HG03575 (cell line): ENCODE measurements around the gene TPCN1.
A peak's percentile ranks its signal among the peaks of the same experiment; 100 is the strongest.

ENCODE experiments used
- ATAC-seq: cut with Tn5 transposase; IDR thresholded peaks from one replicate; pipeline ENCODE4 v1.9.1; 2021; ENCODE audit not compliant: unreplicated experiment, insufficient number of reproducible peaks, low FRiP score; ENCODE audit errors: extremely low read depth

TPCN1 gene

GRCh38 chr12:113220593-113221180 is 577 bp upstream of the TPCN1 start:
- ATAC-seq, result no peak

- no peak for ATAC-seq
Observed at GRCh38 chr12:113221997-113222729, 899 bp downstream of the TPCN1 start.

- no peak for ATAC-seq
Observed at GRCh38 chr12:113222730-113223531, 1.7 kb downstream of the TPCN1 start.

- no peak for ATAC-seq
Observed at GRCh38 chr12:113224955-113225354, 3.7 kb downstream of the TPCN1 start.

- ATAC-seq, result no peak
Observed at GRCh38 chr12:113226696-113227568, 5.7 kb downstream of the TPCN1 start.

GRCh38 chr12:113227686-113228391 is 6.6 kb downstream of the TPCN1 start:
- ATAC-seq, result no peak

- no peak for ATAC-seq
Observed at GRCh38 chr12:113228394-113229028, 7.2 kb downstream of the TPCN1 start.

- peak; percentile 3 for ATAC-seq
Observed at GRCh38 chr12:113230315-113231234, 9.3 kb downstream of the TPCN1 start.

GRCh38 chr12:113231235-113232088 is 10.2 kb downstream of the TPCN1 start:
- ATAC-seq, result no peak

GRCh38 chr12:113232089-113232839 is 11.0 kb downstream of the TPCN1 start:
- no peak for ATAC-seq

GRCh38 chr12:113232840-113233585 is 11.7 kb downstream of the TPCN1 start:
- ATAC-seq, result no peak

- no peak for ATAC-seq
Observed at GRCh38 chr12:113233967-113234366, 12.7 kb downstream of the TPCN1 start.

GRCh38 chr12:113234483-113234882 is 13.2 kb downstream of the TPCN1 start:
- no peak for ATAC-seq

- no peak for ATAC-seq
Observed at GRCh38 chr12:113235976-113236375, 14.7 kb downstream of the TPCN1 start.
